Muscle of back (tissue), 11 donors: ENCODE measurements around the gene CACNA2D1. TPM values are rescaled to one million over a fixed set of nuclear protein-coding genes. Genes with fewer than 3 reads are reported as not detected.
A peak's percentile ranks its signal among the peaks of the same experiment; 100 is the strongest.

Source experiments
- DNase-seq, 3 donors: peaks; one replicate each; pipeline versions ENCODE4 v3.0.0 to v3.0.0-alpha.2; 2013
- polyA plus RNA-seq, 10 donors: library from polyadenylated mRNA; unstranded; fragments of 120-200 nt; gene quantifications; one replicate each; pipeline ENCODE4 v1.2.1, GENCODE V29; 2013; ENCODE audit not compliant: insufficient read length in 10 of 10

Gene CACNA2D1
- polyA plus RNA-seq, 10 donors: 79.1 to 158 (median 107) TPM

DNA sequence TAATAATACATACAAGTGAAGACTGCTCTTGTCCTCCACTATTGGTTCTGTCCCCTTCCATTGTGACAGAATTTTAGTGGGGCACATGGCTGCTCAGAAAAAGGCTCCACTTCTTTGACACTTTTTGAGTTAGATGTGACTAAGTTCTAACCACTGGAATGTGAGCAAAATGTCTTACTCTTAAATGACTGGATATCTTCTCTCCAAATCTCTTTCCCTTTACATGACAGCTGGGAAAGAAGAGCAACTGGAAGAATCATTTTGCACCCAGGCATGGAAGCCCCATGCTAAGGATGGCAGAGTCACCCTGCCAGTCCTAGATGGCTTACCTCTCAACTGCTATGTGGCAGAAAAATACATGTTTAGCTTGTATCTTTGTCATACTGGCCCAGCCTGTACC, 97.7 kb downstream of the CACNA2D1 start:
- DNase-seq: no peak

DNA sequence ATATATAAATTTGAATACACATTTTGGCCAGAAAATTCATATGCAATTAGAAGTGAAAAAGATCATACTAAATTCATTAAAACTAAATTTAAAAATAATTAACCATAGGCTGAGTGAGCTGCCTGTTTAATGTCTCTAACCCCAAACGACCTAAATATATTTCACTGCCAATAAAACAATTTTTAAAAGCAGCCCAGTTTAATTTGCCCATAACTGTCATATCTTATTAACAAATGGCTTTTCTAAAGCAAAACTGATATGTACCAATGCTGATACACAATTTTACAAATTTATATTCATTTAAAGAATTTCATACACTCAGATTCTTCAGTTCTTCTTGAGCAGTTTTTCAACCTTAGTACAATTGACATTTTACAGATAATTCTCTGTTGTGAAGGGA, 99.9 kb downstream of the CACNA2D1 start:
- DNase-seq: no peak

- no peak for DNase-seq
Observed at GRCh38 chr7:82339958-82340357, 103.6 kb downstream of the CACNA2D1 start.

DNA sequence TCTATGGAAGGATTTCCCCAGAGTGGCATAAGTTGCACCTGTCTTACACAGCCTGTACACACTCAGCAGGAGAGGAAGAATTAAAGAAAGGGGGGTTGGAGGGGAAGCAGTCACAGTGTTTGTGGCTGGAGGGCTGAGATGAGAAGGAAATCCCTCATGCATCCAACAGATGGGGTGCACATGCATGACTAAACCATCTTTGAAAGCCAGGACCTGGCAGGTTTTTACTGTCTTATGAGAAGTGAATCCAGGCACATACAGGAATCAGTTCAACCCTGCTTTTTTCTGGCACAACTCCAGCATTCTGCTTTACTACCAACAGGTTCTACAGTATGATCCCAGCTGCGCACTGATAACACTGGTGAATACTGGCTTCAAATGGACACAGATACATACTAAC, 107.7 kb downstream of the CACNA2D1 start:
- DNase-seq: peak in 2 of 3 donors; percentile 17 to 51

- peak in 1 of 3 donors; percentile 24 for DNase-seq
Observed at GRCh38 chr7:82335001-82335400, 108.6 kb downstream of the CACNA2D1 start.

- DNase-seq: peak in 1 of 3 donors; percentile 11
Observed at GRCh38 chr7:82331234-82331633, 112.3 kb downstream of the CACNA2D1 start.

- no peak for DNase-seq
Observed at GRCh38 chr7:82330706-82331215, 112.8 kb downstream of the CACNA2D1 start.

- no peak for DNase-seq
Observed at GRCh38 chr7:82327898-82328297, 115.7 kb downstream of the CACNA2D1 start.

DNA sequence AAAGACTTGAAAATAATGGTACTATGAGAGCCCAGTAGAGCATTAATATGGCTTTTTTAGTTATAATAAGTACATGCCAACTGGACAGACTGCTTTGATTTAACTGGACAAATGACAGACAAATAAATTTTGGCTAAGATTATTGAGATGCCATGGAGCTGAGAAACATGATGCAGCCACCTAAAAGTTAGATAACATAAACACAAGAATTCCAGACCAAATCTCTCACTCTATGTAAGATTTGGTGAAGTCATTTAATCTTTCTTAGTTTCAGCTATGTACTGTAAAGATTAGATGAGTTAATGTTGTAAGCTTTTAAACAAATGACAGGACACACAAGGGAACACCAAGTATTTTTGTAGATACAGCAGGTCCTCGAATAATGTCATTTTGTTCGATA, 118.2 kb downstream of the CACNA2D1 start:
- DNase-seq: no peak

DNA sequence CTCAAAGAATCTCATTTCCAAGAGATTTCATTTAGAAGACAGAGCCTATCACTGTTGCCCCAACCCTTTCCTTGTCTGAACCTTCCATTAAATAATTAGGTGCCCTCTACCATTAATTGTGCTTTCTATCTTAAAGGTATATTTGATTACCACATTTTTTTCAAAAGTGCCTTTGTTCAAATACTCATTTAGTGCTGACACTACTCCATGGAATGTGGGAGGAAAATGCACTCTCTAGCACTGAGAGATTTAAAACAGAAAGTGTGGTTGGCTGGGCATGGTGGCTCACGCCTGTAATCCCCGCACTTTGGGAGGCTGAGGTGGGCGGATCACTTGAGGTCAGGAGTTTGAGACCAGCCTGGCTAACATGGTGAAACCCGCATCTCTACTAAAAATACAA, 119.8 kb downstream of the CACNA2D1 start:
- DNase-seq: no peak

DNA sequence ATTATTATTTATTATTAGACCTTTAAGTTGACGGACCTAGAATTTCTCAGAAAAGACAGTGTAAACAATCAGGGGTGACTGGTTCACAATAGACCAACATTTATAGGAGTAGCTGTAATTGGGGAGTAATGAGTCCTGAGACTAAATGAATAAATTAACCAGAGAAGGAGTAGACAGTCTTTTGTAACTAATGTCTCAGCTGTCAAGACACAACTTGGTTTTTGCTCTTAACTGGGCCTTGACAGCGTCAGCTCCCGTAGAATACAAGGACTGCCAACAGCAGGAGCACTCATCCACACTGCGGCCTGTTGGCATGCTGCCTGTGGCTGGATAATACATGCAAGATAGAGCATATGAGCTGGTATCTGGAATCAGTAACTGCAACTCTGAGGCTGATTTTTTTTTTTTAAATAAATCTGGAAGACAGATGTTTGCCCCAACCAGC, 123.9 kb downstream of the CACNA2D1 start:
- peak; percentile 62 to 74 (median 66) for DNase-seq

- no peak for DNase-seq
Observed at GRCh38 chr7:82318786-82319185, 124.8 kb downstream of the CACNA2D1 start.

- no peak for DNase-seq
Observed at GRCh38 chr7:82317760-82318159, 125.8 kb downstream of the CACNA2D1 start.

DNA sequence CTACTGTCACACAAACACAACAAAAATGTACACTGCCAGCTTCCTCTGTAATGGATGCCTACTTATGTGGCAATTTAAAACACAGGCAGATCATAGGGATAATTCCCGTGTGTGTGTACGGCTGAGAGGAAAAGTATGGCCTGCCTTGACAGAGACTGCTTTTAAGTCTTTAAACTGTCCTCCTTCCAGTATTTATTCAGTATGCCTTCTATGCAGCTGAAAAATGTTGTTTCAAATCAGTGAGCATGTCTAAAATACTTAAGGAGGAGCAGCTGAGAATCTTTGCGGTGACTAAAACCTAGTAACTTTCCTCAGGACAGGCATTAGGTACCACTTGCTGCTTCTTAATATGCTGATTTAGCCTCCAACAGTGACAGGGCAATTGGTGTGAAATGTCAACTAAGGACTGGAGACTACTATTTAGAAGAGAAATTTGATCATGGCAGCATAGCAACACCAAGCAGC, 126.3 kb downstream of the CACNA2D1 start:
- peak in 1 of 3 donors; percentile 10 for DNase-seq

GRCh38 chr7:82313269-82313668, 130.3 kb downstream of the CACNA2D1 start:
- DNase-seq: no peak

DNA sequence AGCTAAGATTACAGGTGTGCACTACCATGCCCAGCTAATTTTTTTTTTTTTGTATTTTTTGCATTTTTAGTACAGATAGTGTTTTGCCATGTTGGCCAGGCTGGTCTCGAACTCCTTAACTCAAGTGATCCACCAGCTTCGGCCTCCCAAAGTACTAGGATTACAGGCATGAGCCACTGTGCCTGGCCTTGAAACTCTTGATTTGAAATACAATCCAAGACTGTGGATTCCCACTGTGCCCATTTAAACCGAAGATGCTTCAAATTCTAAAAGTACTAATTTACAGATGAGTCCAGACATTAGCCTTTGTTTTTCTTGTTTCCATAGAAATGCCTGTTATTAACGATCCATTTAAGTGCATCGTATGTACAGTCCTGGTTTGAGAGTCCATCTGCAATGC, 130.9 kb downstream of the CACNA2D1 start:
- peak in 1 of 3 donors; percentile 28 for DNase-seq

GRCh38 chr7:82305347-82306005, 138.1 kb downstream of the CACNA2D1 start:
- DNase-seq: no peak

- DNase-seq: no peak
Observed at GRCh38 chr7:82294865-82295264, 148.7 kb downstream of the CACNA2D1 start.

- DNase-seq: peak in 2 of 3 donors; percentile 15 to 34
Observed at GRCh38 chr7:82294382-82294784, 149.2 kb downstream of the CACNA2D1 start.

DNA sequence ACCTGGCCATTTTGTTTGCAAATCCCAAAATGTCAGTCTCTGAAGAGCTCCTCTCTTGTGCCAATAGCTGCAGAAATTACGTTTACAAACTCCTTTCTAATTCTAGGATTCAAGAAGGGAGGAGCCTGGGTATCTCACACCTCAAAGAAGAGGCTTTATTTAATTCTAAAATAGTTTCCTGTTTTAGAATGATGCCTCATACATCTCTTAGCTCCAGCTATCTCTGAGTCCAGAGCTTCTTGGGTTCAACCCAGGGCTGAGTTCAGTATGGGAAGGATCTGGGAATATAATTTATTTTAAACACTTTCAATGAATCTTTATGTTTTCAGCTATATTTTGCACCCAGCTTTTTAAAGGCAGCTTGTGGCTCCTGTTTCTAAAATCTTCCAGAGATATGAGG, 150.1 kb downstream of the CACNA2D1 start:
- no peak for DNase-seq

GRCh38 chr7:82291931-82292330, 151.6 kb downstream of the CACNA2D1 start:
- DNase-seq: no peak

DNA sequence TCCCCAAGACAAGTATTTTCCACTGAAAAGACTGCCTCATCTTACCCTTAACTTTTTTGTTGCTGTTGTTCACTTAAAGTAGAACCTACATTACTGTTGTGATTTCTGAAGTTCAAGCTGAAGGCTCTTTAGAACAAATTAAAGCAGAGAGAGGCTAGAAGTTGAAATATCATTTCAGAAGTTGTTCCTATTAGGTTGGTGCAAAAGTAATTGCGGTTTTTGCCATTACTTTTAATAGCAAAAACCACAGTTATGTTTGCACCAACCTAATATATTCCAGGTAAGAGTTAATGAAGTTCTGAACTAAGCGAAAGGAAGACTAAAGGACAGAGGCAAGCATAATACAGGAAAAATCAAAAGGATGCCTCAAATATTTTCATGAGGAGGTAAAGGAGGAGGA, 153.7 kb downstream of the CACNA2D1 start:
- DNase-seq: no peak

DNA sequence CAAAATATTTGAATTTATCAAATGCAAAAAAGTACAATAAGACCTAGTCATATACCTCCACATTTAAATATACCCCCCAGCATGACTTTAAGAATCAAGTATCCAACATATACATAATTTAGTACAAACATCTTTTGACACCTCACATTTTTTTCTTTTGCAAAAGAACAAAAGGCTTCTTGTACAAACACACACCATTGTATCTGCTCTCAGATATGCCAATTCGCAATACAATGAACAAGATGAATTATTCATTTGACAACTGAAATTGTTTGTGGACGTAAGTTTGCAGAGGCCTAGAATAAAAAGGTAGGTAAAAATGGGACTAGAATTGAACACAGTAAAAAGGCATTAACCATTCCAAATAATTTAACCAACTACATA, 154.4 kb downstream of the CACNA2D1 start:
- DNase-seq: no peak

DNA sequence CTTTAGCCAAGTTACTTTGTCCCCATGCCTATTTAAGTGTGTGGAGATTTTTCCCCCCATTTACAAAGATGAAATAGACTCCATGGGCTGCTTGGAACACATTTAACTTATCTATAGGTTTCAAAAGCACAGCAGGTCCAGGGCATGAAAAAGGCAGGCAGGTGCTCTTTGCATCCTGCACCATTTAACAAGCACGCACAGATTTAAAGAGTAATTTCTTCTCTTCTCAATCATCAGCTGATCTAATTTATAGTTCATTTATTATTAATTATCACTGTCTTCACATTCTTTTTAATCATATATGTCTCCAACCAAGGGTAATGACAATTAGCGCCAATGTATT, 156.8 kb downstream of the CACNA2D1 start:
- DNase-seq: peak in 2 of 3 donors; percentile 16 to 65
